Measurements from ENCODE around the gene HOXC5.
A peak's percentile ranks its signal among the peaks of the same experiment; 100 is the strongest.

HOXC5 gene

DNA sequence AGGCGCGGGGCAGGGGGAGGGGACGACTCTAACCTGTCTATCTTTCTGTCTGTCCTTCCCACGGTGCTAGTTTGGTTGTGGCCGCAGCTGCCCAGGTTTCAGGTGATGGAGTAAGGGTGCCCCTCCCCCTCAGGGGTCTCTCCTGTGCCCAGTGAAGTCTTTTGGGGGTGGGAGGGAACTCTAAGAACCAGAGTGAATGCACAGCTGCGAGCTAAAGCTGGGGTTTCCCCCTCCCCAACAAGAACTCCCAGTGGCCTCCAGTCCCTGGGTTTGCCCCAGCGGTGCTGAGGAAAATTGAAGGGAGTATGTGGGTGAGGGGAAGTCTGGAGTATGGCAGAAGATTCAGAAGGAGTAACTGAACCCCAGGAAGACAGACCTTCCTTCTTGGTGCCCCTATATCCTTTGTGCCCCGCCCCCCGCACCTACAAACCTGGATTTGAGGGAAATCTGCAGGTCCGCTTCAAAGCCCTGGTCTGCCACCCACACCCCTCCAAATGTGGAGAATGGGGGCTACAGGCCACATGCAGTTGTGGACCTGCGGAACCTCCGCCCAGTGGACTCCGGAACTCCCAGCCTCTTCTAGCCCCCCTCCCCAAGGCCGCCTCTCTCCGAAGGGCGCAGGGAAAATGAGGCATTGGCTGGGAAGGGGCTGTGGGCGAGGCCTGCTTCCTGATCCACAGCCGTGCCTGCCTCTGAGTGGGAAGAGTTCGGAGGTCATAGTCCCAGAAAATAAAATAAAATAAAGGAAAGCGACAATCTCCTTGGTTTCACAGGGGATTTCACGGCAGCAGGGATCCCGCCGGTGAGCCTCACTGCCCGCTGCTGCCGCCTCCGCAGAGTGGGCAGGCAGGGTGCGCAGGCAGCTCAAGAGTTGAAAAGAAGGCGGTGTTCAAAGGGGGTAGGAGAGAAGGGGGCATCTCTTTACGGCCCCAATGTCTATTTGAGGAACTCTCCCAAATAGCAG is 36.3 kb upstream of the HOXC5 start:
- no peak for DNase-seq

DNA sequence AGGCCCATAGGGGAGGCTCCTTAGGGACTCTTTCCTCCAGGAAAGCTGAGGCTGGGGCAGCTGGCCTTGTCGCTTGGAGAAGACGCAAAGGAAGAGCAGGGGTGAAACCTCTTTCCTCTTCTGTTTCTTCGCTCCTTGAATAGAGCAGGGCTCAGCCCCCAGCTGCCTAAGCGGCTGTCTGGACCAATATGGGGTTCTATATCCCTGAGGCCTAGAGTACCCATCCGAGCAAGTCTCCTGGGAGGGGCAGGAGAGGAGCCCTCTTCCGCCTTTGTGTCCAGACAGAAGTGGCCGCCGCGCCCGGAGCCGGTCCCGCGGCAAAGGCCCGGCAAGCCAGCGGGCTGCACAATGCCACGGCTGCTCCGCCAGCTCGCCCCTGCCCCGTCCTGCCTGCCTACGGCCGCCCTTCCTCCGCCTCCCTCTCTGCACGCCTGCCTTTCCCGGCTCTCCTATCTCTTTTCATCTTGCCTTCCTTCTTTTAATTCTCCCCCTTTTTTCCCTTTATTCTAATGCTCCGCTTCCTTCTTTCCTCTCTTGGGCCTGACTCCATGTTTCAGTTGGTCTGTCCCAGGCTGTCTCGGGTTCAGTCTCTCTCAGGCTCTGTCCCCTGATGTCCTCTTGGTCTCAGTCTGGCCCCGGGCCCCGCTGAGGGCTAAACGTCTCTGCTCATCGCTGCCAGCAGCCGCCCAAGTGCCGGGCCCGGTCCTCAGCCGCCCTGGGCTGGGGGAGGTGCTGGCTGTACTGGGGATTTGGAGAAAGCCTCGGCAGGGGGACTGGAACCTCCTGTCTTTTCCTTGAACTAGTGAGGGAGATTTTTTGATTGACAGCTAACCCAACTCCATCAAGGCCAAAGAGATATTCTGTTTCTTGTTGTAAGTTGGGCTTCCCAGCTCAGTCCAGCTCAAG is 35.4 kb upstream of the HOXC5 start:
- DNase-seq, result no peak

DNA sequence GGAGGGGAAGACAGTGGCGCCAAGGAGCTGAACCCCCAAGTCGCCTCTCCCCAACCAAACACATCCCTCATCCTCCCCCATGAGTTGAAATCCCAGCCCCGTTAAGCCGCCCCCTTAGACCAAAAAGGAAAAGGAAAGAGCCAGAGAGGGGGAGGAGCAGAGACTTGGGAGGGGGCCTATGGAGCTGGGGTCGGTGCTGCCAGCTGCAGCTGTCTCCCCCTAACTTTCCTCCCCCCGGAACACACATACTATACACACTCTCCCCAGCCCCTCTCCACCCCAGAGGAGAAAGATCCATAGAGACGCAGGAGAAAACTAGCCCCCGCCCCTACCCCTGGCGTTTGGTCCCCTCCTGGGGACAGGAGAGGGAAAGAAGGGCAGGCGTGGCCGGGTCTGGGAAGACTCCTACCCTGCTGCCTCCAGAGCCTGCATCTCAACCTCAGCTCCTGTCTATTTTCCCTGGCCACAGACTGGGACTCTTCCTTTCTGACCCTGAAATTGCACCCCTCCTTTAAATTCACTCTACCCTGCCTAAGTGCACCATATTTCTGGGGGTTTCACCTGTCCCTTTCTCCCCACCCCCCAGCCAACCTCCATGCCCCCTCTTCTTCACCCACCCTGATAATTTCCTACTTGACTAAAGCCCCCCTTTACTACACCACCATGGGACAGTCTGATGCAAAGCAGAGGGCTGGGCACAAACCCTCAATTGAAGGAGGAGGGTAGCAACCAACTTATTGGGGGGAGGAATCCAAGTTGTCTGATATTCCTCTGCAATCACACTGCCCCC is 34.5 kb upstream of the HOXC5 start:
- no peak for DNase-seq

DNA sequence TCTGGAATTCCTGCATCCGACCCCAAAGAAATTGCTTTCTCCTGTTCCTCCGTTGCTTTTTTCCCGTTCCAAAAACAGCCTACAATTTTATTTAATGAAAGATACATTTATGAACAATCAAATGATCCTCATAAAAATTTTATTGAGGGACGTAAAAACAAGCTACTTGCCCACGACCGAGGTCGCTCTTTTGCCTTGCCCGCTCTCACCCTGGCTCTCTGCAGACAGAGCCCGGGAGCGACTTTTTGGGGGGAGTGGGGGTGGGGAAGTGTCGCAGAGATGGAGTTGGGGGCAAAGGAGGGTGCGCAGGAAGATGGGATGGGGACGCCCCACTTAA is 34.0 kb upstream of the HOXC5 start:
- DNase-seq, result no peak

DNA sequence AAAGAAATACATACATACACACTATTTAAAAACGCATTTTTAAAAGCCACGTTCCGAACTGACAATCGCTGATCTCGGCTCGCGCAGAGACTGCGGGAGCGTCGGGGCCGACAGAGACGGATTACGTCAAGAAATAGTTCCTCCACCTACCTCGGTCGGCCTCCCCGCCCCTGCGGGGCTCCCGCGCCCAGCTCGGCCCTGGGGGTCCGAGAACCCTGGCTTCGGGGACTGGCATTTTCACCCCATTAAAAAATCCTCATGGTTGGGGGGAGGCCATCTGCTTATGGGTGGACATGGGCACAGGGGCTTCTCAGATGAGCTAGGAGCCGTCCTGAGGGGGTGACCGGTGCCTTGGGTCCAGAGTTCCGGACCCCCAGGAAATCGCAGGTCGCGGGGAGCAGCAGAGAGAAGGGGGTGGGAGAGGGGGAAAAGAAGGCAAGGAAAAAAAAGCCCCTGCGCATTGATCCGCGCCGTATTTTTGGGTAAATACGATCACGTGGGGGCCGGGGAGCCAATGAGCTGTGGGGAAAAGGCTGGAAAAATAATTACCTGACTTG is 33.2 kb upstream of the HOXC5 start:
- DNase-seq, result peak; percentile 54

DNA sequence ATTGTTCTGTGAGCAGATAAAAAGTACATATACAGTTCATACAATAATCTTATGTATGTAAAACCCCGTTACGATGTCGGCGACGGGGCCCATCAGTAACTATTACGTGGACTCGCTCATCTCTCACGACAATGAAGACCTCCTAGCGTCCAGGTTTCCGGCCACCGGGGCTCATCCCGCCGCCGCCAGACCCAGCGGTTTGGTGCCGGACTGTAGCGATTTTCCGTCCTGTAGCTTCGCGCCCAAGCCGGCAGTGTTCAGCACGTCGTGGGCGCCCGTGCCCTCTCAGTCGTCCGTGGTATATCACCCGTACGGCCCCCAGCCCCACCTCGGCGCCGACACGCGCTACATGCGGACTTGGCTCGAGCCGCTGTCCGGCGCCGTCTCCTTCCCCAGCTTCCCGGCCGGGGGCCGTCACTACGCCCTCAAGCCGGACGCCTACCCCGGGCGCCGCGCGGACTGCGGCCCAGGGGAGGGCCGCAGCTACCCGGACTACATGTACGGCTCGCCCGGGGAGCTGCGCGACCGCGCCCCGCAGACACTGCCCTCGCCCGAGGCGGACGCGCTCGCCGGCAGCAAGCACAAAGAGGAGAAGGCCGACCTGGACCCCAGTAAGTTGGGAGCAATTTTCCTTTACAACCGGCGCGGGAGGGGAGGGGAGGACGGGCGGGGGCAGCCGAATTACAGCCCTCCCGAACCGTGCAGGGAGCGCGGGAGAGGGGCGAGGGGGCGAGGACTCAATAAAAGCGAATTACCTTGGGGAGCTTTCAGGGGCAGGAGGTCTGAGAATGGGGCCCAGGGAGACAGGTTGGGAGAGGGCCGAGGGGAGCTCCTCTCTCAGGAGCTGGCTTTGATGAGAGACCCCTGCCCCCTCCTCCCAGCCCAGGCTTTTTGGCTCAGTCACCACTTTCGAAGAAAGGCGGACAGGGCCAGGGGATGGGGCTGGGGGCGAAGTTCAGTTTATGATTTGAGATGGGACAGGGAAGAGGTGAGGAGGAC is 32.4 kb upstream of the HOXC5 start, which contains the start of gene HOXC9:
TSS of gene HOXC9 (plus strand) at position 46 of the 999 bp plus-strand sequence. CDS start at position 74, 28 bp downstream.
- no peak for DNase-seq

DNA sequence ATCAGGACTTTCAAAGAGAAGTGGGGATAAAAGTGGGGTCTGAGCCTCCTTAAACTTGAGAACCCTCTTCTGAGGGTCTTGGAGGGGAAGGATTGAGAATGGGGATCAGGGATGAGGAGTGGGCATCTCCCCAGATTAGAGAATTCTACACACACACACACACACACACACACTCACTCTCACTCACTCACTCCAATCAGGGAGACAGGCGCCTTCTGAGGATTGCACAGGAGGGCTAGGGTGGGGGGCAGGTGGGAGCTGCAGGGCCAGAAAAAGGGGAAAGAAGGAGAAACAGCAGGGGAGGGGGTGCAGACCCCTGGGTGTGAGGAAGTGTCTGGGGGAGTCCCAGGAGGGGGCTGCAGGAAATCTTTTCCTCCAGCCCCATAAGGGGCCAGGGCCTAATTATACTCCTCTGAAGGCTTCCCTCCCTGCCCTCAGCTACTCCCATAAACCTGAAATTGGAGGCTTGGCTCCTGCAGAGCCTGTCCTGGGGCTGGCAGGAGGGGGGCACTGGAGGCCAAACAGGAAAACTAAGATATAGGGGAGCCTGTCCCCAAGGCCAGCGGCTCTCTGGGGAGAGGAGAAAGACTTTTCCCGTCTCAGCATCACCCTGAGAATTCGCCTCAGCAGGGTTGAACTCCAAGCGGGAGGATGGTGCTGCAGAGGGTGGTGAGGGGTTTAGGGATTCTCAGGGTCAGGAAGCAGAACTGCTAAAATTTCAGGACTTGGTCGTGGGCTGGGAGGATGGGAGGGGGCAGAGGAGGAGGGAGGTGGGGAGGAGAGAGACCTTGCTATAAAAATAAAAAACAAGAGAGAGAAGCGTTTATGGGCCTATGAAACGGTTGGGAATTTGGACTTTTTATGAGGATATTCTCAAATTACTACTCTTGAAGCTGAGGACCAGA is 31.3 kb upstream of the HOXC5 start:
- DNase-seq, result no peak

DNA sequence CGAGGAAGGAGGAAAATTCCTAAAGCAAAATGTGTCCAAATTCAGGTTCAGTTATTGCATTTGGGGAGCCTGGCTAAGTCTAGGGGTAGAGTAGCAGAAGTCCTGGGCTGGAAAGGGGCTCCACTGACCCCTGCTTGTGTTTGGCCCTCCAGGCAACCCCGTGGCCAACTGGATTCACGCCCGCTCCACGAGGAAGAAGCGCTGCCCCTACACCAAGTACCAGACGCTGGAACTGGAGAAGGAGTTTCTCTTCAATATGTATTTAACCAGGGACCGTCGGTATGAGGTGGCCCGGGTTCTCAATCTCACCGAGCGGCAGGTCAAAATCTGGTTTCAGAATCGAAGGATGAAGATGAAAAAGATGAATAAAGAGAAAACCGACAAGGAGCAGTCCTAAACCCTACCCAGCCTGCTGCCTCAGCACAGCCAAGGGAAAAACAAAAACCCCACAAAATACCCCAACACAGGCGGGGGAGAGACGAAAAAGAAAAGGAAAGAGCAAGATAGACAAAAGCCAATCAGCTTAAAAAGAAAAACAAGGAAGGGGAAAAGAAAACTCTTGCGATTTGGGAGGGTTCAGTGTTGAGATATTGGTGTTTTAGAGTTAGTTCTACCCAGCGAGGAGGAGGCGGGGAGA is 30.5 kb upstream of the HOXC5 start:
- DNase-seq, result no peak

DNA sequence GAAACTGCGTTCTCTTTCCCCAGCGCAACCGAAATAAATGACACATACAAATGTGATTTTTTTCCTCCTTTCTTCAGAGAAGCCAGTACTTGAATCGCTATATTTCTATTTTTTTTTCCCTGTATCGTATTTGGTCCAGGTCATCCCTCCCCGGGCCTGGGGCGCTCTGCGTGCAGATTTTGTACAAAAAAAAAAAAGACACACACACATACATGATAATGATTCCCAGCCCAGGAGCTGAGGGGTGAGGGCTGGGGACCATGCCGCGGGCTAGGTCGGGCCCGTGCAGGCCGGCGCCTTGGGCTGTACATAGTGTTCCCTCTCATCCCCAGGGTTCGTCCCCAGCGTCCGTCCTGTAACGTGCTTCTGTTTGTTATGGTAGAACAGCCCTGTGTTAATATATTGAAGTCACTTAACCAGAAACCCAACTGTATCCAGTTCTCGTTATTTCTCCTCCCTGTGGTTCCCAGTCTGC is 29.9 kb upstream of the HOXC5 start:
- no peak for DNase-seq

DNA sequence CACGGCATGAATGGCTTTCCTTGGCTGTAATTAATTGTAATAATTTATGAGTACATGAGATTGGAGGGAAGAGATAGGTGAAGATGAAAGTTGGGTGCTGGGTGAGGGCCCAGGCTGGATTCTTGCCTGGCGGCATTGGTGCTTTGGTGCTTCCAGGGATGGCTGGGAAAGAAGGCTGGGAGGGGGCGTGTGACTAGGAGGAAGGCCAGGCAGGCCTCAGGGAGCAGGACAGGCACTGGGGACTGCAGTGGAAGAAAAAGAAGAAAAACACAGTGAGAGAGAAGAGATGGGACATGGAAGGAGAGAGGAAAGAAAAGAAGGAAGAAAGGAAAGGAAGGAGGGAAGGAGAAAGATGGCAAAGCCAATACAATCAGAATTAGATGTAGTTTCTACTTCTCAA is 29.2 kb upstream of the HOXC5 start:
- no peak for DNase-seq

DNA sequence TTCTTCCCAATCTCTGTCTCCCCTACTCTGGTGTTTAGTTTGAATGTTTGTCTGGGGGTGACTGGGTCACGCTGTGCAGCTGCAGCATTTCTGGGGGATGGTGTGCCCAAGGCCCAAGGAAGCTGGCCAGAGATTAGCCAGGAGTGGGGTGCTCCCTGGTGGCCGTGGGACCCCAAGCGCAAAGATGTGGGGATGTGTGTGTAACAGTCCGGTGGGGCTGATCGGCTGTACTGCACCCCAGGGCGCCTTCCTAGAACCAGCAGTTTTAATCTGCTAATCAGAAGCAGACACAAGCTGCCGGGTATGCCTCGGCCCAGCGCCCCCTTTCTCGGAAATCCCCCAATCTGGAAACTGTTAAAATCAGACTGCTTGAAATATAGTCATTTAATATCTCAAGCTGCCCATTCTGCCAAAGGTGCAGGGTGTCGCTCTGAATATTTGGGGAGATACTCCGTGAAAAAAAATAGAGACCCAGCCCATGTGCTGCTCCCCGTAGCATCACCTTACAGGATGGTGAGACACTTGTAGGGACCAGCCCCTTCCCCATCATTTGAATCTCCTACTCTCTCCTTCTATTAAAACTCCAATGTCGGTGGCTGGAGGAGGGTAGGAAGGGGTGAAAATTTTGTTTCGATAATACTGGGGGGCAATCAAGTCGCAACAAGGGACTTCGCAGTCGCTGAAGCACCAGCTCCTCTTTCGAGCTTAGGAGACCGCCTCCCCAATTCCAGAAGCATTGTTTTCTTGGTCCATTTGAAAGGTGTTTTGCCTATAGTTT is 28.6 kb upstream of the HOXC5 start:
- DNase-seq, result no peak

DNA sequence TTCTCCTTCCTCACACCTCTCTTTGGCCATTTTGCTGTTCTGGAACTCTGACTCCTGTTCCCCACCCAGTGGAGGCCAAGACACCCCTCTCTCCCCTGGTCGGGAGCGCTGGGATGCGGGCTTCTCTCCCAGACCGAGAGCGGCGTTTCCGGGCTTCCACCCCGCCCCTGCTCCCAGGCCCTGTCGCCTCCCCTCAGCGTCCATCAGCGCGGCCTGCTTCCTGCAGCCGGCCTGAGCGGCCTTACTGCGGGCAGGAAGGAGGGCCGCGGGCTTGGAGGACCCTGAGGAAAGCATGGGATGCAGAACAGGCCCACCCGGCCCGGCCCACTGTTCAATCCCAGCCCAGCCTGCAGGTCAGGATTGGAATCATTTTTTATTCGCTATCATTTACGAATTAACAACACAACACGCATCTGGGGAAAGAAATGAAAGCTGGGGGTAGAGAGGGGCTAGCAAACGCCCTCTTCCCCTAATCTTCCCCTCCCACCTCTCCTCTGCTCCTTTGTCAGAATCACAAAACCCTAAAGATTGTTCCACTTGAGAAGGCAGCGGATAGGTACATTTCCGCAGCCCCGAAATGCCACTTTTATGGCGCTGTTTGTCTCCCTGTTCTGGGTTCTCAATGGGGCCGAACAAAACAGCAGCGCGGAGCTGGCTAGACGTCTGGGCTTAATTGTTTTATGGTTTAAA is 27.9 kb upstream of the HOXC5 start:
- DNase-seq, result no peak

DNA sequence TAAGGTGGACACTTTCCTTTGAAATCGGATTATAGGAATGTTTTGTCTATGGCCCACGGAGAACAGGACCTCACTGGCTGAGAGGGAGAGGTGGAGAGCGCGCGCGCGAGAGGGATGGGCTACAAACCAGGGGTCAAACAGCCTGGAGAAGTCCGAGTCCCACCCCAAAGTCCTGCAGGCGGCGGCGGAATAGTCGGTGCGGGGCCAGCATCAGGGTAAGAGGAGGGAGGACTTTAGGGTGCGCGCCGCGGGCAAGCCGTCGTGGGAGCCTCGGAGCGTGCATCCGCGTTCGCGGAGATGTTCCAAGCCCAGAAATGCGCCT is 27.4 kb upstream of the HOXC5 start:
- DNase-seq, result no peak

DNA sequence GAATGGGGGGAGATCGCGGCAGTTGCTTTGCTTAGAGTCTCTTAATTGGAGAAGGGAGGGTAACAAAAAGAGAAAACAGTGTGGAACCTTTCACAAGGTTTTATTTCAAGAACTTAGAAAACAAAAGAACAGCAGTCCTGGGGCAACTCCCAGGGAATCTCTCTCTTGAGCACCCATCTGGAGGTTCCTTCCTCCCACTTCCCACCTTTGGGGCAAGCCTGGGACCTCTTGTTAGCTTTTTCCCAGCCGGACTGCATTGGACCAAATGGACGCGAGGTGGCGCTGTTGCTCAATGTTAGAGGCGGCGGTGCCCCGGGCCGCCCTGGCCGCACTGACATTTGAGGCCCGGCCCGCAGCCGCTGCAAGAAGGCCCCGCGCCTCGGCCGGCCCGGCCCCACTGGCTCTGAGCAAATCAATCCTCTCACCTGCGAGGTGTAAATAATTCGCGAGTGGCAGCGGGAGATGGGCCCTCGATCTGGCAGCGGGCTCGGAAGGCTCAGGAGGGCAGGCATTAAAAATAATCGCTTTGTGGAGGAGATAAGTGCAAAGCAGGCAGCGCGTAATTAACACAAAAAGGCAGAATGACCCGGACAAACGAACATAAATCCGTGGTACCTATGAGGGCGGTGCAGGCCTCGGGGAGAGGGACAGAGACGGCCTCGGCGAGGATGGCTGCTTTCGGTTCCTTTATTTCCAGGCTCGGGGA is 26.8 kb upstream of the HOXC5 start:
- peak; percentile 94 for DNase-seq

DNA sequence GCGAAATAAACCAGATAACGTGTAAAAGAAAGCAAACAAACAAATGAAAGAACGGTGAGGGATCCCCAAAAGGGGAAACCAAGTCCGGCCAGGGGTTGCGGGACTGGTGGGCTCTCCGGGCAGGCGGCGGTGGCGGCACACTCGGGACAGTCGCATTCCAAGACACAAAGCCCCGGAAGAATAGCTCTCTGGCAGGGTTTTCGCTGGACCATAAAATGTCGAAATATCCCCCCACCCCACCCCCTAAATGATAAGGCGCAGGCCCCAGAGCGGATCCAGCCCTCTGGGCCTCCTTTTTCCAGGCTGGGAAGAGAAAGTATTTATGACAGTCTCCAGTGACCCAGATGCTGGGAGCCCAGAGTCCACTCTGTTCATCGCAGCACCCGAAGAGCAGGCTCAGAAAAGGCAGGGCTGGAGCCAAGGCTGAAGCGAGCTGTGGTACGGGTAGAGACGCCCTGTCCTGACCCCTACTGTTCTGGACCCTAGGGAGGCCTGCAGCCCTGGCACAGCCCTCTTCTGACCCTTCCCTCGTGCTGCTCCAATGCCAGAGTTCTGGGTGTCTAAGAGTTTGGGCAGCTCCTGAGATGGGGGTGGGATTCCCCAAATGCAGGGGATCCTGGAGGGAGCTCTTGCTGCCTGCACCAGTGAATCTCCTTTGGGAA is 26.2 kb upstream of the HOXC5 start:
- no peak for DNase-seq

DNA sequence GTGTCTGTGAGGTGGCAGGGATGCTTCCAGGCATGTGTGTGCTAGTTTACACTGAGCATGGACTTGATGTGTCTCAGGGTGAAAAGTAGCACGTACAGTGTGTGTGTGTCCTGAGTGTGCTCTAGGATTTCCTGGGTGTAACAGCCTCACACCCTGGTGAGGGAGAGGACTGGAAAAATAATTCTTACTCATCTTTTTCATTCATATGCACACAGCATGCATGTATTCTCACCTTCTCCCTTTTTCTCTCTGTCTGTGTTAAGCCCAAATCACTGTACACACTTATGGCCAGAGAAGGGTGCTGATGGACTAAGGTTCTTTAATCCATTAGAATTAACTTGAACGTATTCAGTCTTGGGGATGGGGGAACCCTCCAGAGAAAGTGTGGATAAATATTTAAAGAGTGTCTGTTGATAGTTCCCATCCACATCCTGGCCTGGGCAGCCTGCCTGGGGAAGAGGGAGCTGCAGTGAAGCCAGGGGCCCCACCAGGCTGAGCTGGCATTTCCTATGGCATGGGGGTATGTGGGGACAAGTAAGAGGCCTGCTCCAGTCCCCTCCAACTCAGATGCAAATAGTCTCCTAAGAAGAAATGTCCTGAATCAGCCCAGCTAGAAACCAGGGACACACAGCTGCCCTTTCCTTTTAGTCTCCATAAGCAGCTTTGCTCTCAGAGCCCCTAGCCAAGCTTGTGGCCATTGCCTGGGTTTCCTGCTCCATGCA is 25.2 kb upstream of the HOXC5 start:
- DNase-seq, result no peak

DNA sequence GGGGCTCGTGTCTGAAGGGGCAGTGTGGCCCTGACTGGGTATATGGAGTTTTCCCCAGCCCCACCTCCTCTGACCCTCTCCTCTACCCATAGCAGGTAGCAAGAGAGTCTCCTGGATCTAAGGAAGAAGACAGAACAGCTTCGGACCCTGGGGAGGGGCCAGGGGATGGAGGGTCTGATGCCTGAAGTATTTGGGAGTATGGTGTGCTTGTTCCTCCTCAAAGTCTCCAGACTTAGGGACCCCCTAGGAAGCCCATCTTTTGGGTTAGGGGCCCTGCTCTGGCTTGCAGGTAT is 24.6 kb upstream of the HOXC5 start:
- no peak for DNase-seq

Data from stimulated activated CD8-positive, alpha-beta memory T cell treated with anti-CD3 and anti-CD28 coated beads, Interleukin-4, amount 100 ng/mL, for 48 hours (primary cell).